PFSK-1 (cell line): Measurements from ENCODE around the gene SLC10A7.

ENCODE experiments used
- POLR2AphosphoS5 ChIP-seq: IDR thresholded peaks from 2 replicates; pipeline ENCODE4 v1.6.1; 2012; ENCODE audit warnings: low read depth, mild to moderate bottlenecking, control low read depth, low read length, moderate library complexity
- SIN3A ChIP-seq: IDR thresholded peaks from 2 replicates; pipeline ENCODE4 v1.6.1; 2012; ENCODE audit warnings: mild to moderate bottlenecking, low read length, moderate library complexity, borderline replicate concordance; ENCODE audit not compliant: insufficient read depth

DNA sequence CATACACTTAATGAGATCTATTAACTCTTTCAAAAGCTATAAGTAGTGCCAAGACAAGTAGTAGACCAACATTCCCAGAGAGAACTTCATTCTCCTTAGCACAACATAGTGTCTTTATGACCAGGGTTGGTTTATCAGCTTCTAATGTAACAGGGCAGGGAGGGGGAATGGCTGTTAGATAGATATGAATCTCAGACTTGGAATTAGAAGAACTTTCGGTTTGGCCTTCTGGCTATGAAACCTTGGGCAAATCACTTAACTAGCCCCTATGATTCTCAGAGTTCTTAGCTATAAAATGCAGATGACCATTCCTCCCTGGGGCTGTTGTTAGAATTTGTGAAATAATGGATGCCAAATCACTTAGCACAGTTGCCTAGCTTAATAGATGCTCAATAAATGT, 132.2 kb downstream of the SLC10A7 start:
- TF ChIP-seq POLR2AphosphoS5: no peak
- no peak for TF ChIP-seq SIN3A
